GM21360 (cell line): ENCODE data around the gene ARHGEF16.

Experiments used
- ATAC-seq: cut with Tn5 transposase; IDR thresholded peaks from one replicate; pipeline ENCODE4 v1.9.1; 2021; ENCODE audit warnings: mild to moderate bottlenecking, moderate library complexity; ENCODE audit not compliant: unreplicated experiment

Gene ARHGEF16

DNA sequence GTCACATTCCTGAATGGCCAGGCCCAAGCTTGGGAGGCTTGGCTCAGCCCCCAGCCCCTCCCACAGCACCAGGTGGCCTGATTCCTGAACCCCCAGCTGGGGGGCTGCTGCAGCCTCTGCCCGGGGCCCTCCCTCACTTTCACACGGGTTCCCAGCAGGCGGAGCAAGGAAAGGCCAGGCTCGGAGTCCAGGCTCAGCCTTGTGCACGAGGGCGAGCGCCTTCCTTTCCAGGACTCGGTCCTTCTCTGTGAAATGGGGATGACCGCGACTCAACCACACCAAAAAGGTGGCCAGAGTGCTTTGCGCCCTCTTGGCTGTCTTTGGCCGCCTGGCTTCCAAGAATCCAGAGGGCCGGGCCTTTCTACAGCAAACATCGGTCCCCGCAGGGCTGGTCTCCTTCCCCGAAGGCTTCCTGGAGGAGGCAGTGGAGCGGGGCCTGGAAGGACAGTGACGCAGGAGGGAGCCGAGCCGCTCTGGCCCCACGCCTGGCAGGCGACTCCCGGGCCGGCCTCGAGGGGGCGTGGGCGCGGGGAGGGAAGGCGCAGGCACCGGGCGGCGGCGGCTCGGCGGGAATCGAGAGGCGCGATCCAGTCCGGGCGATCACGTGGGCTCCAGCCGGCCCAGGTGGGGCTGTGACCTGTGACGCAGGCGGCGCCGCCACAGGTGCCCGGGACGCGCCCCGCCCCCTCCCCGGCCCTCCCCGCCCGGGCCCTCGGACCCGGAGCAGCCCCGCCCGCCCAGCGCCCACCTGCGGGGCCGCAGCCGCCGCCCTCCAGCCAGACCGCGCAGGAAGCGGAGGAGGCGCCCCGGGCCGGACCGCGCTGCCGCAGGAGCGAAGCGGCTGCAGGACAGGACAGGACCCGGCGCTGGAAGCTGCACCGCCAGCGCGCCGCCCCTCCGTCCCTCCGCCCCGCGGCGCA lies at the start of gene ARHGEF16:
TSS of gene ARHGEF16 (plus strand) at position 775 of the 920 bp plus-strand sequence. CDS start 8,420 bp downstream, outside the sequence.
- ATAC-seq: no peak

DNA sequence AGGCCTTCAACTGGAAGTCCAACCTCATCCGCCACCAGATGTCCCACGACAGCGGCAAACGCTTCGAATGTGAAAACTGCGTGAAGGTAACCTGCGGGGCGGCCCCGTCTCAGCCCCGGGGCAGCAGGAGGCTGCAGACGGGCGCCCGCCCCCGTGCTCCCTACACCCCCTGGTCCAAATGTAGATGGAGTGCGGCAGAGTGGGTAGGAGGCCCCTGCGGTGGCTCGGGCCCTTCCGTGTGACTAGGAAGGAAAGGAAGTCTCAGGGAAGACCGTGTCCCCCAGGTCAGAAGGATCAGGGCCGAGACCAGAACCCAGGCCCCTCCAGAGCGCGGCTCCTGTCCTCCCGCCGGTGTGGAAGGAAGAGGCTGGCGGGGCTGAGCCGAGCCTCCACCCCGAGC lies 49.7 kb upstream of the ARHGEF16 start:
- ATAC-seq: no peak

DNA sequence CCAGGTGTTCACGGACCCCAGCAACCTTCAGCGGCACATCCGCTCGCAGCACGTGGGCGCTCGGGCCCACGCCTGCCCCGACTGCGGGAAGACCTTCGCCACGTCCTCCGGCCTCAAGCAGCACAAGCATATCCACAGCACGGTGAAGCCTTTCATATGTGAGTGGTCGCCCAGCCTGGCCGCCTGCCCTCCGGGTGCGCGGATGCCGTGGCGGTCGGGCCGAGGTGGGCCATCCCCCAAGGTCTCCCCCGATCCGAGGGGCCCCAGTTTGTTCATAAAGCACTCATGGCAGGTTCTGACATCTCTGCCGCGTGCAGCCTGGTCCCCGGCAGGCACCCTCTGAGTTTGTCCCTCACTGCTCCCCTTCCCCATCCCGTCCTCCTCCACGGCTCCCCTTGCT lies 49.0 kb upstream of the ARHGEF16 start:
- no peak for ATAC-seq

DNA sequence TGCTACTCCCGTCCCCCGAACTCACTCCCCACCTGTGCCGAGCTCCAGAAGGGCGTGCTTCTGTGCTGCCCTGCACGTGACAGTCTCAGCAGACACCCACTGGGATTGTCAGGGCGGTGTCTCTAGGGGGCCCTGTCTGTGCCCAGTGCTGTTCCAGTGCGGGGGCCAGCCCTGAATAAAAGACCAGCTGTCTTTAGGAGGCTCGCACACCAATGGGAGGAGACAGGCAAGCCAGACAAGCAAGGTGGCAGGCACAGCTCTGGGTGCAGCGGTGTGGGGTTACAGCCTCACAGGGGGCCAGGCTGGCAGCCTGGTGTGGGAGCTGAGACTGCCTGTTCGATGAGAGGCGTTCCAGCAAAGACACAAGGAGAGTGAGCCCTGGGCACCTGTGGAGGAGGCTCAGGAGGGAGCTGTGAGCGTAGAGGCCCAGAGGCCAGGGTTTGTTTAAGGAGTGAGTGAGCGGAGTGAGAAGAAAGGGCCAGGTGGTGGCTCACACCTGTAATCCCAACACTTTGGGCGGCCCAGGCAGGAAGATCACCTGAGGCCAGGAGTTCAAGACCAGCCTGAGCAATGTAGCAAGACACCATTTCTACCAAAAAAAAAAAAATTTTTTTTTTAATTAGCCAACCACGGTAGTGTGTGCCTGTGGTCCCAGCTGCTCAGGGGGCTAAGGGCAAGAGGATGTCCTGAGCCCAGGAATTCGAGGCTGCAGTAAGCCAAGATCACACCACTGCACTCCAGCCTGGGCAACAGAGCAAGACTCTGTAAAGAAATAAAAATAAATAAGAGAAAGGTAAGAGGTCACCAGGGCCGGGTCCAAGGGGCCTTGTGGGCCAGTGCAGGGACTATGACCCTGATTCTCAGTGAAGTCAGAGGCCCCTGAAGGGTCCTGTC lies 48.2 kb upstream of the ARHGEF16 start:
- ATAC-seq: no peak

DNA sequence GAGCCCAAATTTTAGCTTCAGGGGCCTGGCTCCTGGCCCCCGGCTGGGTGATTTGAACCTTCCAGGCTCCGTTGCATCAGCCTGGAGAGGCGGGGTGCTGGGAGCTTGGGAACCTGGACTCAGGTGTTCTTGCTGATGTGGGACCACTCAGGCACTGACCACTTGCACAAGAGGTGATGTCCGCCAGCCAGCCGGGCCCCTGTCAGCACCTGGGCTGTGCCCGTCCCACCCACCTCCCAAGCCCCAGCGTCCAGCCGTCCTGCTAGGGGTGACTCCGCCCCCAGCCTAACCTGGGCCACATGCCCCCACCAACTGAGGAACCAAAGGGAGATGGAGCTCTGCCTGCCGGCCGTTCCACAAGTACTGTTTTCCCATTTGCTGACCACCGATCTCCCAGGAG lies 47.4 kb upstream of the ARHGEF16 start:
- ATAC-seq: no peak

DNA sequence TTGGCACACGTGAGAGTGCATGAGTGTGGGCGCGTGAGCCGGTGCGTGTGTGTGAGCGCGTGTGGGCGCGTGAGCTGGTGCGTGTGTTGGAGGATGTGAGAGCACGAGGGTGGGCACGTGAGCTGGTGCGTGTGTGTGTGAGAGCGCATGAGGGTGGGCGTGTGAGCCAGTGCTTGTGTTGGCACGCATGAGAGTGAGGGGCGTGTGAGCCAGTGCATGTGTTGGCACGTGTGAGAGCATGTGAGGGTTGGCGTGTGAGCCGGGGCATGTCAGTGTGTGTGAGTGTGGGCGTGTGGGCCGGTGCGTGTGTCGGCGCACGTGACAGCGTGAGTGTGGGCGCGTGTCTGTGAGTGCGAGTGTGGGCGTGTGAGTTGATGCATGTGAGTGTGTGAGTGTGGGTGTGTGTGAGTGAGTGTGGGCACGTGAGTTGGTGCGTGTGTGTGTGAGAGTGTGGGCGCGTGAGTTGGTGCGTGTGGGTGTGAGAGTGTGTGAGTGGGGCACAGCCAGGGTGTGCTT lies 45.7 kb upstream of the ARHGEF16 start:
- ATAC-seq: no peak

DNA sequence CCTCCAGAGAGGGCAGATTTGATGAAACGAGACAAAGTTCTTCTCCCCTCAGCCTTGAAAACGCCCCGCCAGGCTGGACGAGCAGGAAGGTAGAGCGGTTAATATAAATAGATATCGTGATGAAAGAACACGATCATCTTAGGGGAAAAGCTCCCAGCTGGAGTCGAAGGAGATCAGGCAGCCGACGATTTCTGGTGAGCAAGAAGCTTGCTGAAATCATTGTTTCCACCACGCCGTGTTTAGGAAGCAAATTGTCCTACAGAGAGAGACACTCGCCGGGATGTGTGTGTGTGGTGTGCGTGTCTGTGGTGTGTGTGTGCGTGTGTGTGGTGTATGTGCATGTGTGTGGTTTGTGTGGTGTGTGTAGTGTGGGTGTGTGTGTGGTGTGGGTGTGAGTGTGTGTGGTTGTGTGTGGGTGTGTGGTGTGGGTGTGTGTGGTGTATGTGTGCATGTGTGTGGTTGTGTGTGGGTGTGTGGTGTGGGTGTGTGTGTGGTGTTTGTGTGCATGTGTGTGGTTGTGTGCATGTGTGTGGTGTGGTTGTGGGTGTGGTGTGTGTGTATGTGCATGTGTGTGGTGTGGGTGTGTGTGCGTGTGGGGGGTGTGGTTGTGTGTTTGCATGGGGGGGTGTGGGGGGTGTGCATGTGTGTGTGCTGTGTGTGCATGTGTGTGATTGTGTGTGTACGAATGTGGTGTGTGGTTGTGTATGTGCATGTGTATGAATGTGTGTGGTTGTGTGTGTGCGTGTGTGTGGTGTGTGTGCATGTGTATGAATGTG lies 44.9 kb upstream of the ARHGEF16 start:
- no peak for ATAC-seq

DNA sequence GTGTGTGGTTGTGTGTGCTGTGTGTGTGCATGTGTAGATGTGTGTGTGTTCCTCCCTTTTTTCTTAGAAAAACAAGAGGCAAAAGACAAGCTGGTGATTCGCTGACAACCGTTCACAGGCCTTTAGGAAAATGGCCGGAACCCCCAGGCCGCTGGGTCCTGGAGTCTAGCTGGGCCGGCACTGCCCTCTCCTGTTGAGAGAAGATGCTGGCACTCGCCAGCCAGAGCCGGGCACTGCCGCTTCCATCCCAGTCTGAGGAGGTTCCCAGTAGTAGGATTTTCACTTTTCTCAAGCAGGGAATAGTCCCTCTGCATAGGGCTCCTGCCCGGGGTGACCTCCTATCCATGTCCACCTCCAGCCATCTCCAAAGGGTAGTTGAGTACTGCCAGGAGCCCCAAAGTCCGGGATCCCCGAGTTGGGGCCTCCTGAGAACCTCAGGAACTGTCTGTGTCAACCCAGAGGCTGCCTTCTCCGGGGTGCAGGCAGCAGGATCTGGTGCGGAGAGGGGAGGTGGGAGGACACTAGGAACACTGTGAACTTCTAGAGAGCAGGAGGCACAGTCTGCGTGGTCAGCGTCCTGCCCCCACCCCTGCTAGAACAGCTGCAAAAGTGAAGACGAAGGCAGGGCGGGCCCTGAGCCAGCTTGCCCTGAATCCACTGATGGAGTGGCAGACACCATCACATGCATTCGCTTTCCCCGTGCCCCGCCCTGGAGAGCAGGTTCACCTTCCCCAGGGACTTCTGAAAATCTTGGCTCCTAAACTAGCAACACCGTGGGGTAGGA lies 44.1 kb upstream of the ARHGEF16 start:
- ATAC-seq: no peak

DNA sequence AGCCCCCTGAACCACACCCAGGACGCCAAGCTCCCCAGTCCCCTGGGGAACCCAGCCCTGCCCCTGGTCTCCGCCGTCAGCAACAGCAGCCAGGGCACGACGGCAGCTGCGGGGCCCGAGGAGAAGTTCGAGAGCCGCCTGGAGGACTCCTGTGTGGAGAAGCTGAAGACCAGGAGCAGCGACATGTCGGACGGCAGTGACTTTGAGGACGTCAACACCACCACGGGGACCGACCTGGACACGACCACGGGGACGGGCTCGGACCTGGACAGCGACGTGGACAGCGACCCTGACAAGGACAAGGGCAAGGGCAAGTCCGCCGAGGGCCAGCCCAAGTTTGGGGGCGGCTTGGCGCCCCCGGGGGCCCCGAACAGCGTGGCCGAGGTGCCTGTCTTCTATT lies 42.7 kb upstream of the ARHGEF16 start:
- ATAC-seq: no peak

DNA sequence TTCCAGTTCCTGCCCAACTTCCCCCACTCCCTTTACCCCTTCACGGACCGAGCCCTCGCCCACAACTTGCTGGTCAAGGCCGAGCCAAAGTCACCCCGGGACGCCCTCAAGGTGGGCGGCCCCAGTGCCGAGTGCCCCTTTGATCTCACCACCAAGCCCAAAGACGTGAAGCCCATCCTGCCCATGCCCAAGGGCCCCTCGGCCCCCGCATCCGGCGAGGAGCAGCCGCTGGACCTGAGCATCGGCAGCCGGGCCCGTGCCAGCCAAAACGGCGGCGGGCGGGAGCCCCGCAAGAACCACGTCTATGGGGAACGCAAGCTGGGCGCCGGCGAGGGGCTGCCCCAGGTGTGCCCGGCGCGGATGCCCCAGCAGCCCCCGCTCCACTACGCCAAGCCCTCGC lies 42.1 kb upstream of the ARHGEF16 start:
- ATAC-seq: no peak

DNA sequence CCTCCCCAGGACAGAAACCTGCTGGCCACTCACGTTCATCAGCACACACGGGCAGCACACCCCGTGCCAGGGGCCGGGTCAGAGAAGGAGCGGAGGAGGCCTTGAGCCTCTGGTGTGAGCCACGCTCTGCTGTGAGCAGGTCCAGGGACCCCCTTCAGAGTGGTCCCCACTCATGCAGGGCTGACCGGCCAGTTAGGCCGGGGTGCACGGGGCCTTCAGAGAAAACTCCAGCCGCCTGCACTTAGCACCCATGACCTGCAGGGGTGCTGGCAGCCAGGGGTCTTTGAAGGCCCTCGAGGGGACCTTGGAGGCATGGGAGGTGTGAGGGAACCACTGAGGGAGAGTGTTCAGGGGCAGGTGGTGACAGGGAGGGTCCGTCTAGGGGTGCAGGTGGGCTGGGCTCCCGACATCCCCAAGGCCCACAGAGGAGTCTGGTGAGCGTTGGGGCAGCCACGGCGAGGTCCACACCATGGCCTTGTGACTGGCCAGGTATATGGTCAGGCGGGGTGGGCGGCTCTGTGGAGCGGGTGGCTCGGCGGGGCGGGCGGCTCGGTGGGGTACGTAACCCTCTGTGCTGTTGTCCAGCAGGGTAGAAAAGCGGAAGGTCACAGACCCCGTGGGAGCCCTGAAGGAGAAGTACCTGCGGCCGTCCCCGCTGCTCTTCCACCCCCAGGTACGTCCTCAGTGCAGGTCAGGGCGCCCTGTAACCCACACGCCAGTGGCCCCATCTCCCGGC lies 40.3 kb upstream of the ARHGEF16 start:
- no peak for ATAC-seq

DNA sequence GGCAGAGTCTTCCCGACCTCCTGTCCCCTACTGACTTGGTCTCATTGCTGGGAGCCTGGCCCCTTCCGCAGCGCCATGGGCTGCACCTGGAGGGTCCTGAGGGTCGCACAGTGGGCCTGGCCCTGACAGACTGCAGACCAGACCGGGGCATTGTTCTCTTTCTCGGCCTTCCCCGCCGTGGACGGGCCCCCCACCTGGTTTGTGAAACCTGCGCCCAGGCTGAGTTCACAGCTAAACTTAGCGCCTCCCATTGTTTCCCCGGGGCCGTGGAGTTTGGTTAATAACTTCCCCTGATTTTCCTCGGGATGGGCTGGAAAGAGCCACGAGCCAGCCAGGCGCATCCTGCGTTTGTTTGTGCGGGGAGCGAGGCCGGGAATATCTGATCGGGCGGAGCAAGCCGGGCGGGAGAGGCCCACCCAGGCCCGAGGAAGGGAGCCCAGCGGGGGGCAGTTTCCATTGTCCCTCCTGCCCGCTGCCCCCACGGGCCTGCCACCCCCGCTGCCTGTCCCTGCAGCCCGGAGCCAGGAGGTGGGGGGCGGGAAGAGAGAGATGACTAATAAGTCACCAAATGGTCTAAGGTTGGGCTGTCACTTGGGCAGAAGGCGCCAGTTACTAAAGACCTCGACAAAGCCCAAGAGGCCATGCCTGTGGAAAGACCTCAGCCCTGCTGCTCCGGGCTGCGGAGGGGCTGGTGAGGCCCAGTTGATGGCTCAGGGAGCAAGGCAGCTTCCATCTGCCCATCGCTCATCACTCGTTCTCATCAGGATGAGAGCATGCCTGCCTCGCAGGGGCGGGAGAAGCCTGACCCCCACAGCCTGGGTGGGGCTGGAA lies 39.0 kb upstream of the ARHGEF16 start:
- ATAC-seq: no peak

DNA sequence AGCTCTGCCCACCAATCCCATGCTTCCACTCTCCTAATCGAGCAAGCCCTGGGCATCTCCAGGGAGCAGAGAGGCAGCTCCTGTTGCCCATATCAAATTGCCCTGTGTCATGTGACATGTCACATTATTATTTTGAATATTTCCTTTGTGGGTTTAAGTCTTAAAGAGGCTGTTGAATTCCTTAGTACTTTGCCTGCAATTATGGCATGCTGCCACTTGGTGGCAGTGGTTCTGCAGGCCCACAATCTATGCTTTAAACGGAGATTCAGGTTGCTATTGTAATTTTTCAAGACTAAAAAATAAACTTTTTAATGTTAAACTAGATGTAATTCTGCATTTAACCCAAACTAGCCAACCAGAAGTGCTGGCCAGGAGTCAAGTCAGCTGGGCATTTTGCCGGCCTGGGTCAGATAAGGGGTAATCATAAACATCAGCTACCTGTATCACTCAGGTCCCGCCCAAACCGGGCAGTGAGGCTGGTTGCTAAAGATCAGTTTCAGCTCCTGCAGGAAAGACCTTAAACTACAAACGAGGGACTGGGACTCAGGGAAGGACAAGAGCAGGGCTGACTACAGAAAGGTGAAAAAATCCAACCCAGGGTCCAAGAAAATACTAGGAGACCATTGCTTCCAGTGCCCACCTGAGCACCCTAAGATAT lies 37.3 kb upstream of the ARHGEF16 start:
- no peak for ATAC-seq

DNA sequence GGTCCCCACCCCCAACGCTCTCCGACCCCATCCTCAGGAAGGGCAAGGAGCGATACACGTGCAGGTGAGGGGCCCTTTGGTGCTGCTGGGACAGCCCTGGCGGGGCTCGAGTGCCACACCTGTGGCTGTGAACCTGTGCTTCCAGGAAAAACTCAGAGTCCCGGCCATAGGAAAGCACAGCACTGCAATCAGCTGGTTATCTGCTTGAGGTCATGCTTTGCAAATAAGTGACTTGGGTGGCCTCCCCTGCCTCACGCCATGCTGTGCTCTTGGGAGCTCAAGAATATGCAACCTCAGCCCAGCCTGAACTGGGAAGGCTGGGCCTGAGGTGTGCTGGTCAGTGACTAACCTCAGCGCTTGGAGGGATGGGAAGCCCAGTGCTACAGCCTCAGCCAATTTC lies 36.5 kb upstream of the ARHGEF16 start:
- no peak for ATAC-seq

DNA sequence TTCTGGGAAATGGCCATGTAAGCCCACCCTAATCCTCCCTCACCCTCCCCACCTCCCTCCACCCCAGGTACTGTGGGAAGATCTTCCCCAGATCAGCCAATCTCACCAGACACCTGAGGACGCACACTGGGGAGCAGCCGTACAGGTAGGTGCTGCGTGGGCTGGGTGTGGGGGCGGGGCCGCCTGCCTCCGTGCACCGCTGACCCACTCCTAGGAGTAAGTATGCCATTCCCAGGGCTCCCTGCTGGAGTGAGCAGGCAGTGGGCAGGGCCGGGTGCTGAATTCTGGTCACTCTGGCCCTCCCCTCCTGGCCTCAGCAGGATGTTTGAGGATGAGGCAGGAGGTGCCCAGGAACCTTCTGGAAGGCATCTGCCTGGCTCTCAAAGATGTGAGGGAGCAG lies 35.9 kb upstream of the ARHGEF16 start:
- ATAC-seq: no peak

DNA sequence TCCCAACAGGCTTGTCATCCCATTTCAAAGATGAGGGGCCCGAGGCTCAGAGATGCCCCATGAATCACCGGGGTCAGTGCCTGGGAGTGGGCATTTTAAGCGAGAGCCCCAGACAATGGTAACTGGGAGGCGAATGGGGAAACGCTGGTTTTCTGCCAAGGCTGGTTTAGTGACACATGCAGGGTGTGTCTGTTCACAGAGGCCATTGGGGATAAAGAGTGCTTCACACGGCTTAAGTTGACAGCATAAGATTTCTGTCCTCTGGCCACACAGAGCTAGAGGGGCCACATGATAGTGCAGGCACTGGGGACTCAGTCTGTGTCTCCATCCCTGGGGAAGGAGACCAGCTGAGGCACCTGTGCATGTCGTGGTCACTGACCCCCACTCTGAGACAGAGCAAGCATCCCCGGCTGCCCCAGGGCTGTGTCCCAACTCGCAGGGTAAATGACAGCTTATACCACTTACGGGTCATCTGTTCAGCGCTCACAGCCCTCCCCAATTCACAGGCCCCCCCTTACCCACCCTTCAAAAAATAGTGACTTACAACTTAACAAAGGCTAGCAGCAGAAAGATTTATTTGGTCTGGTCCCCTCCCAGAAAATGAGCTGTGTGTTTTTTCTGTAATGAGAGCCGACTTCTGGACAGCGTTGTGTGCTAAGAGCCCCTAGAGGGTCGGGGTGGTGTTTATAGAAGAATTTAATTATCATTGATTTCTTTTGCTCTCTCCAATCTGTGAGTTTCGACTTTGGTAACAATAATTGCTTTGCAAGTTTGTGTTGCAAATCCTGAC lies 34.9 kb upstream of the ARHGEF16 start:
- no peak for ATAC-seq
